Vagina (tissue), 2 donors: Measurements from ENCODE around the gene FBXL20. TPM values are rescaled to one million over a fixed set of nuclear protein-coding genes. Genes with fewer than 3 reads are reported as not detected.
"Not testable (repeated sequence)": the region's sequence is repeated elsewhere in the genome, so short reads cannot be mapped to it uniquely, and the experiment has no call there.

Experiments used
- DNase-seq, 2 donors: peaks; one replicate each; pipeline ENCODE4 v3.0.0-alpha.2; 2017; ENCODE audit errors: extremely low spot score in 2 of 2
- H3K27ac ChIP-seq: fragments of 200-600 bp; sonication (generic); one replicate; pipeline ENCODE4 v1.5.1; 2019
- H3K27me3 ChIP-seq: fragments of 200-600 bp; sonication (generic); one replicate; pipeline ENCODE4 v1.5.1; 2019
- H3K36me3 ChIP-seq, 2 donors: fragments of 200-600 bp; sonication (generic); one replicate each; pipeline ENCODE4 v1.5.1; 2017 to 2019
- H3K4me1 ChIP-seq: fragments of 200-600 bp; sonication (generic); one replicate; pipeline ENCODE4 v1.5.1; 2019
- H3K4me3 ChIP-seq, 2 donors: fragments of 200-600 bp; sonication (generic); 1 replicate in 1 of 2; 2 replicates in 1 of 2; pipeline ENCODE4 v1.5.1; 2016 to 2019
- H3K9me3 ChIP-seq: fragments of 200-600 bp; sonication (generic); one replicate; pipeline ENCODE4 v1.5.1; 2019
- CTCF ChIP-seq, 3 experiments: fragments of 450-650 bp in 2 of 3; fragments of 200-600 bp in 1 of 3; sonication (generic) in 1 of 3; IDR thresholded peaks; one replicate each; pipeline ENCODE4 v1.5.1; 2017 to 2019; ENCODE audit warnings: antibody characterized with exemption in 3 of 3, mild to moderate bottlenecking in 2 of 3, moderate library complexity in 2 of 3
- POLR2A ChIP-seq, 2 donors: fragments of 450-650 bp; IDR thresholded peaks; one replicate each; pipeline ENCODE4 v1.6.1; 2017; ENCODE audit warnings: antibody characterized with exemption in 2 of 2, mild to moderate bottlenecking in 2 of 2, moderate library complexity in 2 of 2
- POLR2AphosphoS5 ChIP-seq, 2 donors: sonication (generic); formaldehyde crosslinking; IDR thresholded peaks; one replicate each; pipeline ENCODE4 v1.9.0; 2017; ENCODE audit warnings: antibody characterized with exemption in 2 of 2, mild to moderate bottlenecking in 2 of 2, low read depth in 1 of 2; ENCODE audit not compliant: insufficient read depth in 1 of 2
- intact Hi-C: fragments of 100-400 bp; cut with DNase I; formaldehyde crosslinking; loops from one replicate; pipeline ENCODE4 v1.15.1; 2023
- total RNA-seq: library from RNA; depleted of rRNA; stranded (reverse); fragments of >200 nt; gene quantifications from one replicate; pipeline ENCODE4 v1.2.3, GENCODE V29; 2016

The FBXL20 gene
- total RNA-seq, 1 donor from 2014 or later: 15.7 TPM

GRCh38 chr17:39283896-39284295 lies 117.5 kb downstream of the FBXL20 start:
- no peaks in the 10 kb centered on the region for H3K27me3 ChIP-seq
- TF ChIP-seq POLR2AphosphoS5 (IDR thresholded peaks at IDR 0.05; ENCODE audit: insufficient read depth in 1 of 2, low read depth in 1 of 2) (no peak), POLR2A (IDR thresholded peaks at IDR 0.05) (no peak)
- H3K9me3 ChIP-seq: no peaks in the 10 kb centered on the region
- no peak overlapping the region for H3K27ac ChIP-seq
- DNase-seq: no peak
- intact Hi-C loops: no loop called here
- H3K36me3 ChIP-seq: peaks cover 0 to 13% of the 10 kb centered on the region in 2 donors
- no peaks in the 10 kb centered on the region for H3K4me1 ChIP-seq
- no peak overlapping the region for H3K4me3 ChIP-seq

GRCh38 chr17:39283098-39283497 lies 118.3 kb downstream of the FBXL20 start:
- Histone ChIP-seq H3K4me3 (no peak overlapping the region), H3K36me3 (peaks cover 0 to 21% of the 10 kb centered on the region in 2 donors), H3K27me3 (no peaks in the 10 kb centered on the region), H3K27ac (no peak overlapping the region), H3K9me3 (no peaks in the 10 kb centered on the region), H3K4me1 (no peaks in the 10 kb centered on the region)
- TF ChIP-seq POLR2AphosphoS5 (IDR thresholded peaks at IDR 0.05; ENCODE audit: insufficient read depth in 1 of 2, low read depth in 1 of 2) (no peak), CTCF (IDR thresholded peaks at IDR 0.05) (no peak), POLR2A (IDR thresholded peaks at IDR 0.05) (no peak)
- no peak for DNase-seq
- intact Hi-C loops: no loop called here

DNA sequence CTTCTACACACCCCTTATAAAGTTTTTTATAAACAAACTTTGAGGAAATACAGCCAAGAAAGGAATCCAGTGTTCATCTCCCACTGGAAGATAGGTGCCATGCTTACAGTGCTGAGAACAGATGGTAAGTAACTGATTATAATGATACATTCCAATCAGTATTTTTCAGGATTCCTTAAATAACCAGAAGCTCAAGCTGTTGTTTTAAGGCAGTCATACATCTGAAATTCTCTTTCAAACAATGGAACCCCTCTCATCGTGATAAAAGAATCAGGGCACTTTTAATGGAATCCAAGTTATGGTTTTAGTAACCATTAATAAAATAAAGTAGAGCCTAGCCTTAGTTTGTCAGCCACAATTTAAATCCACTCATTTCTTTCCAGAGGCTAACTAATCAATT lies 119.6 kb downstream of the FBXL20 start:
- H3K4me3 ChIP-seq: no peak overlapping the region
- no peak for DNase-seq
- H3K36me3 ChIP-seq: peaks cover 0 to 23% of the 10 kb centered on the region in 2 donors
- H3K9me3 ChIP-seq: no peaks in the 10 kb centered on the region
- intact Hi-C loops: no loop called here
- no peak overlapping the region for H3K27ac ChIP-seq
- no peak for TF ChIP-seq CTCF (IDR thresholded peaks at IDR 0.05)
- no peak for TF ChIP-seq POLR2AphosphoS5 (IDR thresholded peaks at IDR 0.05; ENCODE audit: insufficient read depth in 1 of 2, low read depth in 1 of 2)
- no peaks in the 10 kb centered on the region for H3K27me3 ChIP-seq
- no peaks in the 10 kb centered on the region for H3K4me1 ChIP-seq

DNA sequence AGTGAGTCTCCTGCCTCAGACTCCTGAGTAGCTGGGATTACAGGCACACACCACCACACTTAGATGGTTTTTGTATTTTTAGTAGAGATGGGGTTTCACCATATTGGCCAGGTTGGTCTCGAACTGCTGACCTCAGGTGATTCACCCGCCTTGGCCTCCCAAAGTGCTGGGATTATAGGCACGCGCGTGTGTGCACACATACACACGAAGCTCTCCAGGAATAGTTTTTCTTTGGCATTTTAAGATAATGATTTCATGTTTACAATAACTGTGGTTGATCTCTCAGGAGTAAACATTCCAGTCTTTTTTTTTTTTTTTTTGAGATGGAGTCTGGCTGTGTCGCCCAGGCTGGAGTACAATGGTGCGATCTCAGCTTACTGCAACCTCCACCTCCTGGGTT lies 123.2 kb downstream of the FBXL20 start:
- H3K27ac ChIP-seq, intact Hi-C loops, DNase-seq, H3K4me3 ChIP-seq, H3K27me3 ChIP-seq, H3K9me3 ChIP-seq, H3K4me1 ChIP-seq: not testable (repeated sequence)
- peaks cover 0 to 43% of the 10 kb centered on the region in 2 donors for H3K36me3 ChIP-seq

GRCh38 chr17:39277110-39277509 lies 124.3 kb downstream of the FBXL20 start:
- TF ChIP-seq CTCF (IDR thresholded peaks at IDR 0.05) (no peak), POLR2A (IDR thresholded peaks at IDR 0.05) (no peak)
- DNase-seq: no peak
- Histone ChIP-seq H3K9me3 (no peaks in the 10 kb centered on the region), H3K4me3 (no peak overlapping the region), H3K27me3 (no peaks in the 10 kb centered on the region), H3K27ac (no peak overlapping the region), H3K36me3 (peaks cover 0 to 46% of the 10 kb centered on the region in 2 donors), H3K4me1 (no peaks in the 10 kb centered on the region)
- intact Hi-C loops: no loop called here

DNA sequence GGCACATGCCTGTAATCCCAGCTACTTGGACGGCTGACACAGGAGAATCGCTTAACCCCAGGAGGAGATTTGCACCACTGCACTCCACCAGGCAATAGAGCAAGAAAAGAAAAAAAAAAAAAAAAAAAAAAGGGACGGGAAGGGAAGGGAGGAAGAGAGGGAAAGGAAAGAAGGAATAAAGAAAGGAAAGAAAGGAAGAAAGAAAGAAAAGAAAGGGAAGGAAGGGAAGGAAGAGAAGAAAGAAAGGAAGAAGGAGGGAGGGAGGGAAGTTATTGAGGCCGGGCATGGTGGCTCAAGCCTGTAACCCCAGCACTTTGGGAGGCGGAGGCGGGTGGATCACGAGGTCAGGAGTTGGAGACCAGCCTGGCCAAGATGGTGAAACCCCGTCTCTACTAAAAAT lies 125.3 kb downstream of the FBXL20 start:
- H3K27me3 ChIP-seq: no peaks in the 10 kb centered on the region
- intact Hi-C loops: no loop called here

More for the DNA sequence above, 125.3 kb downstream of the FBXL20 start:
- TF ChIP-seq POLR2A (IDR thresholded peaks at IDR 0.05) (no peak), POLR2AphosphoS5 (IDR thresholded peaks at IDR 0.05; ENCODE audit: insufficient read depth in 1 of 2, low read depth in 1 of 2) (no peak), CTCF (IDR thresholded peaks at IDR 0.05) (no peak)
- no peak overlapping the region for H3K27ac ChIP-seq
- no peak for DNase-seq
- H3K36me3 ChIP-seq: peaks cover 0 to 47% of the 10 kb centered on the region in 2 donors
- H3K4me1 ChIP-seq: no peaks in the 10 kb centered on the region
- no peak overlapping the region for H3K4me3 ChIP-seq
- no peaks in the 10 kb centered on the region for H3K9me3 ChIP-seq
